GM19397 (cell line): ENCODE data around the gene LRATD1.
"Not testable (repeated sequence)": the region's sequence is repeated elsewhere in the genome, so short reads cannot be mapped to it uniquely, and the experiment has no call there.

Experiments
- ATAC-seq: cut with Tn5 transposase; IDR thresholded peaks from one replicate; pipeline ENCODE4 v1.9.1; 2021; ENCODE audit warnings: mild to moderate bottlenecking, moderate library complexity; ENCODE audit not compliant: unreplicated experiment

The LRATD1 gene, protein sequence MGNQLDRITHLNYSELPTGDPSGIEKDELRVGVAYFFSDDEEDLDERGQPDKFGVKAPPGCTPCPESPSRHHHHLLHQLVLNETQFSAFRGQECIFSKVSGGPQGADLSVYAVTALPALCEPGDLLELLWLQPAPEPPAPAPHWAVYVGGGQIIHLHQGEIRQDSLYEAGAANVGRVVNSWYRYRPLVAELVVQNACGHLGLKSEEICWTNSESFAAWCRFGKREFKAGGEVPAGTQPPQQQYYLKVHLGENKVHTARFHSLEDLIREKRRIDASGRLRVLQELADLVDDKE

DNA sequence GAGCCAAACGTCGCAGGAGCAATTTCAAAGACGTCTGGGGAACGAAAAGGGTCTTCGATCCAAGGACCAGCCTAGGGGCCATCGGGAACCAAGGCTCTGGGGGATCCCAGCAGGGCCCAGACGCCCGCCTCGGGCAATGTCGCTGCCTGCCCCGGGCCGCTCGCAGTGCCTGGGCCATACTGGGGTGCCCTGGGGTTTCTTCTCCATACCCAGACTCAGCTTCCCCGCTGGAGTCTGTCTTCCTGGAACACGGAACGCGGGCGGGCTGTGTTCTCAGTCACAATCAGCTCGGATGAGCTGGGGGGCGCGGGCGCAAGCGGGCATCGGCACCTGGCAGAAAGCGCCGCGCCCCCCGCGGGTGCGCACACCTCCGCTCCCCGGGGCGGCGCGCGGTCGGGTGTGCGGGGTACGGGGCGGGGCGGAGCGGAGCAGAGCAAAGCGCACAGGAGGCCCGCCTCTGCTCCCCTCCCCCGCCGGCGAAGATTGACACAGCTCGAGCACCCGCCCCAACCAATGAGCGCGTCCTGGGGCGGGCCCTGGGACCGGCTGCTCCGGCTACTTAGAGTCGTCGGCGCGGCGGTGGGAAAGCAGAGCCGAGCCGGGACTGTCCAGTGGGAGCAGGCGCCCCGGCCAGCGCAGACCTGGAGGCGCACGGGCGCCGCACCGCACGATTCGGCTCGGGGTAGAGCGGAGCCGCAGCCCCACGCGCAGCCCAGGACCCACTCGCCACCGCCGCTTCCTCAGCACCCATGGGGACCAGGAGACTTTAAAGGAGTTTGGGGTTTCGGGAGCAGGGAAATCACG lies at the start of gene LRATD1:
Gene LRATD1, plus strand, starts transcription at position 585 of the 804 bp plus-strand sequence. CDS start 1,263 bp downstream, outside the sequence.
- no peak for ATAC-seq

DNA sequence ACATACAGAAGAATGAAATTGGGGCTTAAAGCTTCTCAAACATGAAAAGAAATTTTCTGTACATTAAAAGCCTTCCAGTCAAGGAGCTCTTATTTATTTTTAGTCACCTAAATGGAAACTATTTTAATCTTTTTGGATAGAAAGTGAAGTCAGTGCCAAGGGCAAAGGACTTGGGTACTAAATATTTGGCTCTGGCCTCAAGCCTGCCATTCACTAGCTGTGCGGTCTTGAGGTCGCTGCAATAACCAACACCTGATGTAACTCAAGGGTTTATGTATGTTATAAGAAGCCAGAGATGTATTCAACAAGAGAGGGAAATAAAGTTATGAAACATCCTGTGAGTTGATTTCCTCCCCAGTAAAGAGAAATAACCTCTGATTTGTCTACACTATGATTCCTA lies 49.5 kb upstream of the LRATD1 start:
- ATAC-seq = no peak

DNA sequence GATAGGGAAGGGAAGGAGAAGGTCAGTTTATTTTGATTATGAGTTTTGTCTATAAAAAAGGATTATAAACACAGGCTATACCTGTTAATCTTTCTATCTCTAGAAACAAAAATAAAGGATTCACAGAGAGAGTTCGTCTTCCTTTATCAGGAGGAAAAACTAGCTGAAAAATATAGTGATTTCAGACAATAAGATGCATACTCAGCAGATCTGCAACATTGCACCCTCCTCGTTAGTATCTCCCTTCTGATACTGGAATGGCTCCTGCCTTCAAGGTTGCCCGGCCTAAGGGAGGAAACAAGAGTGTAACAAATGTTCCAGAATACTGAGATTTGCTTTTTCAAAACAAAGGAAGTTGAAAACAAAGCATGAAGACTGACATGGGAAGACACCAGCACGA lies 48.7 kb upstream of the LRATD1 start:
- ATAC-seq = no peak

DNA sequence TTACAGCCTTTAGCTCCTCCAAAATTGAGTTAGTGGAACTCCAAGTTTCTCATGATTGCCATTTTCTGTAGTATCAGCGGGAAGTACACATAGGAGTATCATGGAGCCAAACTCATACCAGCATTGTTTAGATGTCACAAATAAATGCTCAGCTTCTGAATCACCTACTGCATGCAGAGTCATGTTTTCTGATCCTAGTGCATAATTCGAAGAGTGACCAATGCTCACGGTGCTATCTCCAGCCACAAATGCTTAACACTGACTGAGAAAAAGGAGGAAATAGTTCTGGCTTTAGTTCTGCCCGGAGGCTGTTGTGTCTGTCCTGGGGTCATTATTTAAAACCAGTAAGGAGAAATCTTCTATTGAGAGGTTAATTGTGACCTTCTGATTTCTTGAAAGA lies 45.4 kb upstream of the LRATD1 start:
- ATAC-seq = no peak

DNA sequence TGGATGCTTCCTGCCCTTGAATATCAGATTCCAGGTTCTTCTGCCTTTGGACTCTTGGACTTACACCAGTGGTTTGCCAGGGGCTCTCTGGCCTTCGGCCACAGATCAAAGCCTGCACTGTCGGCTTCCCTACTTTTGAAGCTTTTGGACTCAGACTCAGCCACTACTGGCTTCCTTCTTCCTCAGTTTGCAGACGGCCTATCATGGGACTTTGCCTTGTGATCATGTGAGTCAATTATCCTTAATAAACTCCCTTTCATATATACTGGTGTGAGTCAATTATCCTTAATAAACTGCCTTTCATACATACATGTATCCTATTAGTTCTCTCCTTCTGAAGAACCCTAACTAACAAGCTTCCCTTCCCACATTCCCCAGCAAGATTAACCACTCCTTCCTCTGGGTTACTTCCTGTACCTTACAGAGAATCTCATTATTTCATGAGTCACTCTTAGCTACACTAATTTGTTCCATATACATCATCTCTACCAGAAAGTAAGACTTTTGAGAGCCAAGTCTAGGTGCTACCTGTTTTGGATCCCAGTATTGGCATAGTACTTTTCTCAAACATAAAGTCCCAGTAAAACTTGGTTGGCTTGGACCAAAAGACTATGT lies 31.3 kb upstream of the LRATD1 start:
- no peak for ATAC-seq

DNA sequence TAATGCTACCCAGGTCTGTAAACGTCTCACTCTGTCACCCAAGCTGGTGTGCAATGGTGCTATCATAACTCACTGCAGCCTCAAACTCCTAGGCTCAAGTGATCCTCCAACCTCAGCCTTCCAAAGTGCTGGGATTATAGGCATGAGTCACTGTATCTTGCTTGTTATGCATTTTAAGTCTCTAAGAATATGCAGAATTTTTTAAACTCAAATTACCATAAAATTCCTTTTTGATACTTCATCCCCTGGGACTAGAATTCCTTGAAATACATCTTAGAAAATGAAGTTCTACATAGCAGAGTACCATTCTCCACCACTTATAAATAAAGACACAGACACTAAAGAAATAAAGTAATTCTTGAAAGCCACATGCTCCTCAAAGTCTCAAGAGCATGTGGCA lies 30.2 kb upstream of the LRATD1 start:
- ATAC-seq = no peak

DNA sequence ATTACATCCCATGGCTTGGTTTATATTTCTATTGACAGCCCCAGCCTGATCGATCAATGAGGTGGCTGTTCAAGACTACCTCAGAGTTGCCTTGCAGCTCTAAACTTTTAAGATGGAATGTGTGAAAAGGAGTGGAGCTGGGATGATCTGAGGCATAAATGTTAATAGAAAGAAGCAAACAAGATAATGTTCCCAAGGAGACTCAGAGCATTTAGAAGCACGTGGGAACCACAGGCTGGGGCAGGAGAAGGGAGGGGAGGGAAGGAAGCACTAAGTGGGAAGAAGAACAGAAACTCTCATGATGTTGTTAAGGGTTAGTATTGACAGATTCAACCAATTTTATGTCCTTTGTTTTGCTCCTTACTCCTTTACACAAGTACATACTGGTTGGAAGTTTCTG lies 28.8 kb upstream of the LRATD1 start:
- ATAC-seq = no peak

DNA sequence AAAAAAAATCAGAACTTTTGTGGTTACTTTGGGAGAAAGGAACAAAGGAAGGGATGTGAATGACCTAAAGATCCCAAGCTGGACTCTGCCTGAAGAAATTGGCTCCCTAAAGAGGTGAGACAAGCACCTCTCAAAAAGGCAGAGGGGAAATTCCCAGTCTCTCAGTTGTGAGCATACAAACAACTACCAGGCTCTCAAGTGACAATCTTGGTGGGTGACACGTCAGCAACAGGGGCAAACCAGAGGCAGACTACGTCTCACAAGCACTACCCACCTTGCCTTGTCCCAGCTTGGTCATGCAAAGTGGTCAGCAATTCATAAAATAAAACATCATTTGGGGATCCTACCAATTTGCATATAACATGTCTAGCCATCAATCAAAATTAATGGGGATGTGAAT lies 24.3 kb upstream of the LRATD1 start:
- ATAC-seq = no peak

DNA sequence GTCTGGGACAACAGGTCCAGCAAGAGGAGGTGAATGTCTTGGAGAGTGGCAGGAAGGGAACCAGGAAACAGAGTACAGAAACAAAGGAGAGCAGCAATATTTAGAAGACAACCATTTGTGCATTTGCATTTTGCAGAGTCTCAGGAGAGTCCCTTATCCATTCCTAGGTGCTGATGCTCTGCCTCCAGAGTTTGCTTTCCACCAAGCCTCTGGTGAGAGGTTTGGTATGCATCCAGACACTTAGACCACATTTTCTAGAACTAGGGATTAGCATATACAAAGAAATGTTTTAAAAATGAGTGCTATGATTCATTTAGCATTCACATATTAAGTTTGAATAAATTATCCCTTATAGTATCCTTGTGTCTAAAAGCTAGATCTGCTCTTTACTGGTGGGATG lies 18.5 kb upstream of the LRATD1 start:
- no peak for ATAC-seq

DNA sequence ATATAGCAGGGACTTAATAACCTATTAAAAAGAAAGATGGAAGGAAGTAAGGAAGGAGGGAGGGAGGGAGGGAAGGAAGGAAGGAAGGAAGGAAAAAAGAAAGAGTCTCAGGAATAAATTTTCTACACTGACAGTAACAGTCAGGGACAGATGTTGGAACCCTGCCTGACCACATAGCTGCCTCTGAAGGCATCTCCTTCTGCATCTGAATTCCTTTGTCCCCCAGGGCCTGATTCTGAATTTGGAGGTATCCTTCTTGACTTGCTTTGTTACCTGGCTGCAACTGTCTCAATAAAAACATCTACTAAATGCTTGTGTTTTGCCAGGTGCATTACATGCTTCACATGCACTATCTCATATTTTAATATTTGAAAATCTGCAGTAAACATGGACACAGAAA lies 17.4 kb upstream of the LRATD1 start:
- ATAC-seq = no peak

DNA sequence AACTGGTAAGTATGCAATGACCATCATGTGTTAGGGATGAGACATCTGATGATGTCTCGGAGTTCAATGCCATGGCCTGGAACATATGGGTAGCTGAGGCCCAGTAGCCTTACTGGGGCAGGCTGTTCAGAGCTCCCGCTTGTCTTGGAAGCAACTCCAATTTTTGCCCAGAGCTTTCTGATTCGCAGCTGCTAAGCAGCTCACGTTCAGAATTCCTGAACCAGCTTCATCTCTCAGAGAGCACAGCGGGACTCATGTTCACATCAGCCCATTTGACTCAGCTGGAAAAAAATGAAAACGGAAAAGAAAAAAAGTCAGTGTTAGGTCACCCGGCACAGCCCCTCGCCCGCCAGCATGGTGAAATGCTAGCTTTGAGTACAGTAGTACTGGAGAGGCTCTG lies 16.8 kb upstream of the LRATD1 start:
- no peak for ATAC-seq

DNA sequence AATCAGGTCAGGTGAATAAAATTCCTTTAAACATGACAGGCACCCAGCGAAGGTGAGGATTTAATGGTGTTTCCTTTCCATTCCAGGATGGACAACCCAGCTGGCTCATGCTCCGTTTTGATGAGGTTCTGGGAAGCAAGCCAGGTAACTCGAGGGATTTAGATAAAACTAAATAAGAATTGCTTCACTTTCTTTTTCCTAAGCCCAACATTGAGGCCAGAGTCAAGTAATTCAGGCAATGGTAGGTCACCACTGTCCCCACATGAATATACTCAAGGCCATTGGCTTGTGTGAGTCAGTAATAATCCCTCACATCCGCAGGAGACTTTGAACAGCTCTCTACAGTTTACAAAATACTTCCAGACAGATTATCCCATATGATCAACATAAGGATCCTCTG lies 16.2 kb upstream of the LRATD1 start:
- ATAC-seq = no peak

DNA sequence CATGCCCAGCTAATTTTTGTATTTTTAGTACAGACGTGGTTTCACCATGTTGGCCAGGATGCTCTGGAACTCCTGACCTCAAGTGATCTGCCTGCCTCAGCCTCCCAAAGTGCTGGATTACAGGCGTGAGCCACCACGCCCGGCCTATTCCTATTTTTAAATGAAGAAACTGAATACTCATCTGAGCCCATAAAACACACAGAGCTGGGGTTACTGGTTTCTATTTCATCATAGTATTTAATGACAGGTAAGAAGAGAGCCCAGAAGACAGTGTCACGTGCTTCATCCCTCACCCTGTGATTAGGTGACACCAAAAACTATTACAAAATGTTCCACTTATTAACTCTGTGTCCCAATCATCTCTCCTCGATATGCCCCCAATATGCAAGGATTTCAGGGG lies 15.6 kb upstream of the LRATD1 start:
- no peak for ATAC-seq

DNA sequence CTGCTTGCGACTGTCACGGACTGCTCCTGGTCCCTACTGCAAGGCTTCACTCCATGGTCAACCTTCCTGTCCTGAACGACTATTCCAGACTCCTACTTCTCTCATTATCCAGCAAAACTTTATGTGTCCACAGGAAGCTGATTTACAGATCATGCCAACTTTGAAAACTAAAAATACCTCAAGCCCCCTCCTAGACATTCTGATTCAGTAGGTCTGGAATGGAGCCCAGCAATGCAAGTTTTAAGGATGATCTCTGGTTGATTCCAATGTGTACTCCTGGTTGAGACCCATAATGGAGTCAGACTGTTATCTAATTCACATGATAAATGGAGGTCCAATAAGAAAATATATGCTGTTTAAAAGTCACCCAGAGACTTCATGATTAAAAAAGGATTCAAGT lies 13.1 kb upstream of the LRATD1 start:
- ATAC-seq = no peak

DNA sequence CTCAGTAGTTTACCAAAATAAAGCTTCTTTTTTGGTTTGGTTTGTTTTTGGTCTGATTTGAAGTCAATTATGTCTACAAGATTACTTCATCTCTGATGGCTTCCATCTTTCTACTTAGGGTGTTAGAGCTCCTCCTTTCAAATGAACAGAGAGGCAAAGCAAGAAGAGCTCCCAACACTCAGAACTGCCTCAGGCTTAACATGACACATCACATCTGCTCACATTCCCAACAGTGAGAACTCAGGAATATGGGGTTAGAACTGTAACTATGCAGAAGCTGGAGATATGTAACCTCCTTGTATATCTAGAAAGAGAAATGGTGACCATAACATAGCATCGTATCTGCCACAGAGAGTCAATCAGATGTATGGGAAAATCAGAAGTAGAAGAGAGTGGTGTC lies 11.4 kb upstream of the LRATD1 start:
- ATAC-seq = no peak

DNA sequence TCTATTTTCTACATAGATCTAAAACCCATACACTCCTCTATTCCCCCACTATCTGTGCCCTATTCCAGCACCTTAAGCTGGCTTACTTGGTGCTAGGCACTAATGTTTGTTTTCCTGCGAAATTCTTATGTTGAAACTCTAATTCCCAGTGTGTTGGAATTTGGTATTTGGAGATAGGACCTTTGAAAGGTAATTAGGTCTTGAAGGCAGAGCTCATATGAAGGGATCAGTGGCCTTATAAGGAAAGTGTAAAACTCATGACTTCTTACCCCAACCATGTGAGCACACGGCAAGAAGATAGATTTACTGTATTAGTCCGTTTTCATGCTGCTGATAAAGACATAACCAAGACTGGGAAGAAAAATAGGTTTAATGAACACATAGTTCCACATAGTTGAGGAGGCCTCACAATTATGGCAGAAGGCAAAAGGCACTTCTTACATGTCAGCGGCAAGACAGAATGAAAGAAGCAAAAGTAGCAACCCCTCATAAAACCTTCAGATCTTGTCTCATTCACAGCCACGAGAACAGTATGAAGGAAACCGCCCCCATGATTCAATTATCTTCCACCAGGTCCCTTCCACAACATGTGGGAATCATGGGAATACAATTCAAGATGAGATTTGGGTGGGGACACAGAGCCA lies 10.5 kb upstream of the LRATD1 start:
- ATAC-seq = no peak

DNA sequence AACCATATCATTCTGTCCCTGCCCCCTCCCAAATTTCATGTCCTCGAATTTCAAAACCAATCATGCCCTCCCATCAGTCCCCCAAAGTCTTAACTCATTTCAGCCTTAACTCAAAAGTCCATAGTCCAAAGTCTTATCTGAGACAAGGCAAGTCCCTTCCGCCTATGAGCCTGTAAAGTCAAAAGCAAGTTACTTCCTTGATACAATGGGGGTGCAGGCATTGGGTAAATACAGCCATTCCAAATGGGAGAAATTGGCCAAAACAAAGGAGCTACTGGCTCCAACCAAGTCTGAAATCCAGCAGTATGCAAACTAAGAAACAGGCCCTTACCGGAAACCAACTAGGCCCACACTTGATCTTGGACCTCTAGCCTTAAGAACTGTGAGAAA lies 10.0 kb upstream of the LRATD1 start:
- not testable (repeated sequence) for ATAC-seq

DNA sequence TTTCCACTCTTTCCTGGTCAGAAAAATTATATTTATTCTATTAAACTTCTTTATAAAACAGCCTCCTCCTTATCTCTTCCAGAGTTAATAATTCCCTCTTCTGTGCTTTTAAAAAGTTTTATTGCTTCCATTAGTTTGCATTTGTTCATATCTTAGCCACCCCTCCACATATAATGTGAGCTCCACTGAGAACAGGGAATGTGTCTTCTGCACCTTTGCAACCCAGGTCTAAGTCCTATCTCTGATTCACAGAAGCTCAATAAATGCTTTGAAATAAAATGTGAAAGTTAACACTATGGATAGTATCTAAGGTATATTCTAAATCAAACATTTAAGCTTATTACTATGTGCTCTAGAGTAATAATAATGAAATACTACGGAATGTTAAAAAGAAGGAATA lies 9.3 kb upstream of the LRATD1 start:
- ATAC-seq = no peak

DNA sequence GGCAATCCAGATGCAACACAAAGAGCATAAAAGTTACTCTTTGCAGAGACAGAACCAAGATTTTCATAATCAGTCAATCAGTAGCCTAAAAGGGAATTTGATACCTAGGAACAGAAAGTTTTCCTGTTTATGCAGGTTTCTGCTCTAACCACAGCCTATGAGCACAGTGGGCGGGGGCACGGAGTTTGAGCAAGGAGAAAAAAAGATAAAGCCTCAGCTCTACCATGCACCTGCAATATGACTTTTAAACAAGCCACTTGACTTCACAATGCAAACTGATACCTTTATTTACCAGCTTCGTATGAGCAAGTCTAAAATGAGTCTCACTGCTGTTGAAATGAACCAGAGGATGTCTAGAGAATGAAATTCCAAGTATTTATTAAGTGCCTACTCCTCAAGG lies 5.6 kb upstream of the LRATD1 start:
- ATAC-seq = no peak

DNA sequence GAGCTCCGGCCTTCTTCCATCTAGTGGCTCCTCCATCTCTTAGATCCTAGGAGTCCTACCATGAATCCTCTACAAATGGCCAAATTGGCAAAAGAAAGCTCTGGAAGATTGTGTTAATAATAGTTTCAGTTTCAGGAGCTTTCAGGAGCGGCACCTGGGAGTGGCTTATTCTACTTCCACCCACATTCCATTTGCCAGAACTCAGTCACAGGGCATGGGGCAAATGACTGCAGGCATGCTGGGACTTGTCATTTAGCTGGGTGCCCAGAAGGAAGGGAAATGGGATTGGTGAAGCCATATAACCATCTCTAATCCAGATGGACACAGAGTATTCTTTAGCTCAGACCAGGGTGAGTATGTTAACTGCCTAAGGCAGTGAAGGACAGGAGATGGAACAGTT lies 3.6 kb upstream of the LRATD1 start:
- ATAC-seq = no peak

DNA sequence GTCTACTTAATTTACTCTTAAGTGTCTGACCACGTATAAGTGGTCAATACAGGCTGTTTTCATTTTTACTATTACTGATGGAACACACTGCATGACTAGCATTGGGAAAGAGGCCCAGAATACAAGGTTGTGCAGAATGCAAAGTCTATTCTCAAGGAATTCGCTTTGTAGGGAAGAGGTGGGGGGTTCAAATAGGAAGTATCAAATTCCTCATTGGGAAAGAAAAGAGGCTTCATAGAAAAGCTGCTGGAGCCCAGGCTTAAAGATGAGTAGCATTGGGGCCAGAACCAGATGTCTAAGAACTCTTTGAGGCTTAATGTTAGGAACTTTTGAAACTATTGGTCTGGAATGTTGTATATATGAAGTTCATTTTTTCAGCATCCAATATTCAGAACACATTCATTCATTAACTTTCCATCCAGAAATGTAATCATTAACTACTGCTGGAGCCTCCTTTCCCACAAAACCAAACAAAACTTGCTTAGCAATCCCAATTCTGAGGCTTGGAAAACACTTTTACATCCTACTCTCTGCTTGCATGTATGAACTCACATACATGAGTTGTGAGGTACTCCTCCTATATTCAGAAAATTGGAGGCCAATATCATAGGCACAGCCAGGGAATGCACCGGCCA lies 994 bp upstream of the LRATD1 start:
- ATAC-seq = no peak
